ENCODE results near the gene NMT1. TPM values are rescaled to one million over a fixed set of nuclear protein-coding genes. Genes with fewer than 3 reads are reported as not detected.

Gene NMT1
- total RNA-seq, 1 donor from 2014 or later: 102 TPM

DNA sequence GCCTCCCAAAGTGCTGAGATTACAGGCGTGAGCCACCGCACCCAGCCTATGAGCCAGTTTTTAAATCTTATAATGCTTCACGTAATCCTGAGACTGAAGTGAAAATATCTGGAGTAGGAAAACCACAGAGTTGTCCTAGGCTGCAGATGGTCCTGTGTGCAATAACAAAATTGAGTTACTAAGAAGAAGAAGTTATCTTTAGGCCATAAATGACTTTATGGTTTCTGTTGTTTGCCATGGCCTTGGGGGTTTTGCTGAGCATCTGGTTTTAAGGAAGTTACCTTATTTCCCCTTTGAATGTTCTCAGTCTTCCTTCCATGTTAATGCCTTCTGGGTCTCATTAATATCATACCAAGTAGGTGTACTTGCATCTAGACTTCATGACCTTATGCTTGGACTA, 16.5 kb downstream of the NMT1 start:
- no peak for DNase-seq (ENCODE audit: low read depth)

DNA sequence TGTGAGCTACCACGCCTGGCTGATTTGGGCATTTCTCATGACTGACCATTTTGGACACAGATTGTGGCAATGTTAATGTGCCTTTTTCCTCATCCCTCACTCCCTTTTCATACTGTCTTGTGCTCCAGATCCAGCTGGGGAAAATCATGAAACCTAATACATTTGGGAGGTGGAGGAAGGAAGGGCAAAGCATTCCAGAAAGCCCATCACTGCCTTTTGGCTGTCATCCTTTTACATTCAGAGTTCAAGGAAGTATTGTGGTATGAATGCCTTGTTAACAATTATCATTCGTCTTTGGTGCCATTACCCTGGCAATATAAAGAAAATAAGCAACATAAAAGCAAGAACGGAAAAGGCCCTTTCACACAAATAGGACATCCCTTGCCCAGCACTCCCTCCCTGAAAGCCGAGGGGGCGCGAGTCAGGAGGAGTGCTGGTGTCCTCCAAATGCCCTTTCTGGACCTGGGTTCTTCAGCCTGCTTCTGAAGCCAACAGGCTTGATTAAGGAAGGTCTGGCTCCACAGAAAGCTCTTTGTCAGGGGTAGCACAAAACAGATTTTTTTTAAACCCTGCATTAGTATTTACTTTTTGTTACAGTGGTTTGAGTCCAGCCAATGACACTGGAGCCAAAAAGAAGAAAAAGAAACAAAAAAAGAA, 20.1 kb downstream of the NMT1 start:
- DNase-seq (ENCODE audit: low read depth): no peak

DNA sequence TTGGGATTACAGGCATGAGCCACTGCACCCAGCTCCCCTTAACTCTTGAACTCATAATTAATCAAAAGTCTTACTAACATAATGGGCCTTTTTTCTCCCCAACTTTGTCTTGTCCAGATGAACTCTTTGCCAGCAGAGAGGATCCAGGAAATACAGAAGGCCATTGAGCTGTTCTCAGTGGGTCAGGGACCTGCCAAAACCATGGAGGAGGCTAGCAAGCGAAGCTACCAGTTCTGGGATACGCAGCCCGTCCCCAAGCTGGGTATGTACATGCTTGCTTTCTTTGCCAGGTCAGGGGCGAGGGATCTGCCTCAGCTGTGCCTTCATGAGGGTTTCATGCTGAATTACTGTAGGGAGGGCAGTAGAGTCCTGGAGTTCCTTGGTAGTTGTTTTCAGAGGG, 25.3 kb downstream of the NMT1 start:
- DNase-seq (ENCODE audit: low read depth): no peak

DNA sequence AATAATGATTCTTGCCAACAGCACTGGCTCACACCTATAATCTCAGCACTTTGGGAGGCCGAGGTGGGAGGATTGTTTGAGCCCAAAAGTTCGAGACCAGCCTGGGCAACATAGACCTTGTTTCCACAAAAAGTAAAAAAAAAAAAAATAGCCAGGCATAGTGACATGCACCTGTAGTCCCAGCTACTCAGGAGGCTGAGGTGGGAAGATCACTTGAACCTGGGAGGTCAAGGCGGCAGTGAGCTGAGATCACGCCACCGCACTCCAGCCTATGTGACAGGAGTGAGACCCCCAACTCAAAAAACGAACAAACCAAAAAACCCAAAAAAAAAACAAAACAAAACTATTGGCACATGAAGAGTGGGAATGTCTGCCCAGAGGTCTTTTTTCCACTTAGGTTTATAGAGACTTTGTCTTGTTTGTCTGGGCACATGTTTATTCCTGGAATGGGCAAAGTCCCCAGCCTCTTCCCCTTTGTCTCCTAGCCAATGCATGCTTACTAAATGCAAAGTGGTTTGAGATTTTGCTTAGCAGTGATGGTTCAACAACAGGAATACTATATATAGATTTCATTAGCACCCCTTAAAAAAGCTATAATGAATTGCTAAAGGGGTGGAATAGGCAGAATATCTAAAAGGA, 25.9 kb downstream of the NMT1 start:
- DNase-seq (ENCODE audit: low read depth): no peak

DNA sequence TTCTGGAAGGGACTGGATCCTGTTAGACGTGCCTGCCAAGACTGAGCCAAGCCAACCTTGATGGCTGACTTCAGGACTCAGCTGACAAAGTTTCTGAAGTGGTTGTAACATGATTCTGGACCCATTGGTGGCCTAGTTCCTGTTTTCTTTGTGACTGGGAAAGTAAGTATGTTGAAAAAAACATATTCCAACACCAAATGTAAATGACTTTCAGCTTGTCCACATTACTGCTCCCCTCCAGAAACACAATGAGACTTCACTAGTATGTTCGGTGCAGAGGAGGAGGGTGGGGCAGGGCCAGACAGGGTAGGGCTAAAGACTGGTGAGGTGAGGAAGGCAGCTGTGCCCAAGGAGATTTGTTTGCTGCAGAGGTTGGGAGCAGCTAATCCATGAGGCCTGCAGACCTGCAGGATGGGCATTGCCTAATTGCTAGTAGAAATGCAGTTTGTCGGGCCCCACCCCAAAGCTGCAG, 26.4 kb downstream of the NMT1 start:
- DNase-seq (ENCODE audit: low read depth): peak; percentile 59

DNA sequence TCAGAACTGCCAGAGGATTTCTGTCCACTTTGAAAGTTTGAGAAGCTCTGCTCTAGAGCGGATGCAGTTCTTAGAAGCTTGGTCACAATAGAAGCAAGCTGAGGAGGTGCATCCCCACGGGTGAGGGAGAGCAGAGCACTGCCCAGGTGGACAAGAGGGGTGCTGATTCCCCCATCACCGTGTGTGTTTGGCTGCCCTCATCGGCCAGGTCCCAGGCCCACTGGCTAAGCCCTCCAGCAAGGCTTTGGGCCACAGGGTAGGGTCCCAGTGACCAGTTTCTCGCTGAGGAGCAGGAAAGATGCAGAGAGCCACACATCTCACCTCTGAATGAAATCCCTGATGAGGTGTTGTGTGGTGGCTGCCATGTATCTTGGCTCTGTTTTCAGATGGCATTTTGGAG, 26.9 kb downstream of the NMT1 start:
- DNase-seq (ENCODE audit: low read depth): no peak

DNA sequence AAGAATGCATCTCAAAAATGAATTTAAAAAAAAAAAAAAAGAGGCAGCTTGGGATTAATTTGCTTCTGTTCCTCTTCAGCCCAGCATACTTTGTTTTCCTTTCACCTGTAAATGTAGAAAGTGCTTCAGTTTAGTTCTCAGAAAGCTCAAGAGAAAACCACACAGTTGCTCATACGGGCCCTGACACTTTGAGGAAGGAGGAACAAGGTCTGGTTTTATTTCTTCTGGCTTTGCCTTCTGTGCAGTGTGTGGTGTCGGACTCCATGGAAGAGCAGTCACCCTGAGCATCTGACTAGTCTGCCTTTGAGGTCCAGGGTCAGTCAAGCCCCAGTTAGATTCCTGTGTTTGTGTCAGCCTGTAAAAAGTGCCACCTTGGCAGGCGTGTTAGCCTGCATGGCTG, 27.6 kb downstream of the NMT1 start:
- peak; percentile 24 for DNase-seq (ENCODE audit: low read depth)

DNA sequence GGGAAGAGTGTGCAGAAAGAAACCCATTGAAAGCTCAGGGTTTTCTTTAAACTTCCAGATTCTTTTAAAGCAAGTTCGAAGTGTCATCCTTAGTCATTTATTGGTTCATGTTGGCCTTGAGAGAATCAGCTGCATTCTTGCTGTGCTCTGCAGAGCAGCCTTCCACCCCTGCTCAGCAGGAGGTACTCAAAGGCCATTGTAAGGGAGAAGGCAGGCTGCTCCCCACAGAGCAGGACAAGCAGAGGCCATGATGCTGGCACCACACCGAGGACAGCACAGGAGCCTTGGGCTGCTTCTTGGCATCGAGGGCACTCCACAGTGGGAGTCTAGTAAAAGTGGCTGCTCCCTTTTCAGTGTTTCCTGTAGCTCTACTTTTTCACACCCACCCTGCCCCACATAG, 29.6 kb downstream of the NMT1 start:
- peak; percentile 37 for DNase-seq (ENCODE audit: low read depth)

DNA sequence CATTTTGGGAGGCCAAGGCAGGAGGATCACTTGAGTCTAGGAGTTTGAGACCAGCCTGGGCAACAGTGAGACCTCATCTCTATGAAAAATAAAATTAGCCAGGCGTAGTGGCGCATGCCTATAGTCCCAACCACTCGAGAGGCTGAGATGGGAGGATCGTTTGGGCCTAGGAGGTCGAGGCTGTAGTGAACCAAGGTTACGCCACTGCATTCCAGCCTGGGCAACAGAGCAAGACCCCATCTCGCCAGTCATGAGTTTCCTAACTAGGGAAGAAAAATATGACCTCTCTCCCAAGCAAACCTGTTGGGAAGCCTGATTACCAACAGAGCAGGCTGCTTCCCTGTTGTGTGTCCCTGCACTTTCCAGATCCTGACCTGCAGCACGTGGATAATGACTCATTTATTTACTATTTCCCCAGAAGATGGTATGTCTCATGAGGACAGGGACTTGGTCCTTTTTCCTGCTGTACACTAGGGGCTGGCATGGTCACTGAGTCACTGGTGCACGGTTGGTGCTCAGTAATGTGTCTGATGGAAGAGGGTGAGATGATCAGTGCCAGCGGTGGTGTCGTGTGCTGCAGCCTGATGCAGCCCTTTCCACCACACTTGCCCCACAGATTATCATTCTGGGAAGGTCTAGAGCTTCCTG, 30.8 kb downstream of the NMT1 start:
- DNase-seq (ENCODE audit: low read depth): peak; percentile 59

DNA sequence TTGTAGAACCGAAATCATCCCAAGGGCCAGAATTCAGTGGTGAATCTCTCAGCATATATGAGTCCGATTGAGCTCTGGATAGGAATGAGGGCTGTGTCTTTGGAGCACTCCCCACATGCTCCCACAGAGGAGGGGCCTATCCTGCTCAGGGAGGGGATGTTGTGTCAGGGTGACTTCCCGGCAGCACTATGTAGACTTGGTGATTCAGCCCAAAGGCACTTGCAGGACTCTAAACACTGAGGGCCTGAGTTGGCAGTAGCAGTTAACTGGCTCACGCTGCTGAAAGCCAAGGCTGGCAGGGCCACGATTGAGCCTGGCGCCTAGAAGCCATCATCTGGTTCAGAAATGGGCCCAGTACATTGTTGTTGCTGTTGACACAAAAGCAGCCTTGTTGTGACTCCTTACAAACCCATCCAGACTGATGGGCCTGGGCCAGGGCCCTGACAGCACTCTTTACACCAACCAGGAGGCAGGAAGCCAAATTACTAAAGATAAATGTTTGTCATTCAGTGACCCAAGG, 31.9 kb downstream of the NMT1 start:
- DNase-seq (ENCODE audit: low read depth): peak; percentile 98

DNA sequence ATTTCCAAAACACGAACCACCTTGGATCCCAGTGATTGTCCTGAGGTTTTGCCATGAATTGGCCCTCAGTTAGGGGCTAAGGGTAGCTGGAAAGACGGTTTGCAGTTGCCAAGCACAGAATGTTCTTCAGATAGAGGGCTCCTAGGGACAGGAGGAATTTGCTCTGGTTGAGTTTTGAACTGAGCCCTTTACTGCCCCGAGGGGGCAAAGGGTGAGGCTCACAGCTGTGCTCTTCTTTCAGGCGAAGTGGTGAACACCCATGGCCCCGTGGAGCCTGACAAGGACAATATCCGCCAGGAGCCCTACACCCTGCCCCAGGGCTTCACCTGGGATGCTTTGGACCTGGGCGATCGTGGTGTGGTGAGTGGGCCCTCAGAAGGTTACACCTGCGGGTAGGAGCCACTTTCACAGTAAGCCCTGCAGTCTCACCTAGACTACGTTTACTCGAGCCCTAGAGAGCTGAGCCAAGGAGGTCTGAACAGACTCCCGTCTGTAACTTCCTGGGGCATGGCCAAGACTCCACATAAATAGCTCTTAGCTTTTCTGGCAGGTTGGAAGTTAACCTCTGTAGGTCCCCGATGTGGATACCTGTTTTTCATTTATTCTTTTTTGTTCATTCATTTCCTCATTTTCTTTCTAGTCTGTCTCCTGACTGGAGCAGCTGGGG, 32.5 kb downstream of the NMT1 start:
- DNase-seq (ENCODE audit: low read depth): no peak

DNA sequence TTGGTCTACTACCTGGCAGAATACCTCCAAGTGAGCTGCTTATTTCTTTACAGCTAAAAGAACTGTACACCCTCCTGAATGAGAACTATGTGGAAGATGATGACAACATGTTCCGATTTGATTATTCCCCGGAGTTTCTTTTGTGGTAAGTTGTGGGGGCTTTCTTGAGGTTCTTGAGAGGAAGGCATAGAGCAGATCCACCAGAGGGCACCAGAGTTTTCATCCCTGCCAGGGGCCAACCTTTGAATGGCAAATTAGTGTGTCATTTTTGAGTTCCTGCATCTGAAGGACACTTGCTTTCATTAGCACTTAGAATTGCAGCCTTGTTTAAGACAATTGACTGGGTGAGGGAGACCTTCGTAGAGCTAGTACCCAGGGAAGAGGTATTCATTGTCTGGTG, 35.0 kb downstream of the NMT1 start:
- DNase-seq (ENCODE audit: low read depth): peak; percentile 54

DNA sequence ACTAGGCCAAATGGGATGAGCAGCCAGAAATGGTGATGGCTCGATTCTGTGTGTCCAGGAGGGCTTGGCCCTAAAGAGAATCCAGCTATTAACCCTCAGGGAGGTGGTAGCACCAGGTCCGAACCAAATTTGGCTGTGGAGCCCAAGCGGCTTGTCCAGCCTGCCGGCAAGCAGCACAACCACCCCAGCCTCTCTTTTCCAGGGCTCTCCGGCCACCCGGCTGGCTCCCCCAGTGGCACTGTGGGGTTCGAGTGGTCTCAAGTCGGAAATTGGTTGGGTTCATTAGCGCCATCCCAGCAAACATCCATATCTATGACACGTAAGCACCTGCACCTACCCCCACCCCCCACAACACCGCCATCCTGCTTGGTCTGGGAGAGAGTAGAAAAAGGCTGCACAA, 35.8 kb downstream of the NMT1 start:
- DNase-seq (ENCODE audit: low read depth): no peak

DNA sequence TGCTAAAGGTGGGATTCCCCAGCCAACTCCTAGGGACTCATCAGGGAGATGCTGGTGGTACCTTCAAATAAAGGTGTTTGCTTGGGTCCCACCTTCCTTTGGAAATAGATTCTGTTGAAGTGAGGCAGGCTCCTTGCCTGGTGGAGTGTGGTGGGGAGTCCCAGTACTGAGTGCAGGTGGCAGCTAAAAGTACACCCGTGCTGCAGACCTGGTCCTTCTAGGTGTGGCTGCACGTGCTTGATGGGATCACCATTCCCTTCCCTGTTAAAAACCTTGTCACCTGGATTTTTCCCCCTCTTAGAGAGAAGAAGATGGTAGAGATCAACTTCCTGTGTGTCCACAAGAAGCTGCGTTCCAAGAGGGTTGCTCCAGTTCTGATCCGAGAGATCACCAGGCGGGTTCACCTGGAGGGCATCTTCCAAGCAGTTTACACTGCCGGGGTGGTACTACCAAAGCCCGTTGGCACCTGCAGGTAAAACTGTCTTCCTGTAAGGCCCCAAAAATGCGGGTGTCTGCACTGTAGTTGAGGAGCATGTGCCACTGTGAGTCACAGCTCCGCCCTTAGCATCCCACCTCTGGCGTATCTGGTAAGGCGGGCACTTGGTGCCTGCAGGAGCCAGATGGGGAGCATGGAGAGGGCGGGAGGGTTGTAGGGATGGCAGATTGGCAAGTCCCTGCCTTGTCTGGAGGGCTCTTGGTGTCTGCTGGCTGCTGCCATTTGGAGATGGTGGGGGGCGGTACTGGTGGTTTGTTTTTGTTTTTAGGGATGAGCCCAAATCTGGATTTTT, 37.2 kb downstream of the NMT1 start:
- no peak for DNase-seq (ENCODE audit: low read depth)

DNA sequence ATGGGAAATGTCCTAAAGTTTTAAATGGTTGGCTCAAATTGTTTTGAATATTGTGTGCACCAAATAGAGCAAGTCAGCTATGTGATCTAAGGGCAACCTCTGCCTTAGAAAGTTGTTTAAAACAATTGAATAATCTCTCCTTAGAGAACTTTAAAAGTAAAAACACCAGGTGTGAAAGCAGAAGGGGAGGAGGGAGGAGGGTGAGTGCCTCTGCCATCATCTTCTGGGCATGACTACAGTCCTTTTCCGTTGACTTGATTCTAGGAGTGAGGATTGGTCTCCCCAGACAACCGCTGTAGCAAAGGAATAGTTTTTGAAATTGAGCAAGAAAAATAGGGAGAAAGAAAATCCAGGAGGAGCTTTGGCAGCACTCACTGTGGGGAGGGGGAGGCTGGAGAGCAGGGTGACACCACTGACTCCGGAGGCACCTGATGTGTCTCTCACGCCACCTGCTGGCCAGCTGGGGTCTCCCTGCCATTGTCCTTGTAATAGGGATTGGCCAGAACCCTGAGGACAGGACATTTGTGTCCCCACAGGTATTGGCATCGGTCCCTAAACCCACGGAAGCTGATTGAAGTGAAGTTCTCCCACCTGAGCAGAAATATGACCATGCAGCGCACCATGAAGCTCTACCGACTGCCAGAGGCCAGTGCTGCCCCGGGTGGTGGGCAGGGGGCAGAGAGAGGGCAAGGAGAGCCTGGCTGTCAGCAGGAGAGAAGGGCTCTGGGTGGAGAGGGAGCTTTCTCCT, 37.9 kb downstream of the NMT1 start:
- peak; percentile 53 for DNase-seq (ENCODE audit: low read depth)

DNA sequence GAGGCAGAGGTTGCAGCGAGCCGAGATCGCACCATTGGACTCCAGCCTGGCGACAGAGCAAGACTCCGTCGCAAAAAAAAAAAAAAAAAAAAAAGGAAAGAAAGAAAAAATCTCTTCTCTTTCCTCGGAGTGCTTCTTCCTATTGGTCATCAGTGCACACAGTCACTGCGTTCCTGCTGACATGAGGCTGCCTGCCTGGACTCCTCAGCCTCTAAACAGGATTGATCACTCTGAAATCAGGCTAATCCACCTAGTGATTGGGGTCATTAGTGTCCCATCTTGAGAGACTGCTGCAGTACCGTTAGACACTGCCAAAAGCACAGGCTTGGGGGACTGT, 40.4 kb downstream of the NMT1 start:
- DNase-seq (ENCODE audit: low read depth): no peak

DNA sequence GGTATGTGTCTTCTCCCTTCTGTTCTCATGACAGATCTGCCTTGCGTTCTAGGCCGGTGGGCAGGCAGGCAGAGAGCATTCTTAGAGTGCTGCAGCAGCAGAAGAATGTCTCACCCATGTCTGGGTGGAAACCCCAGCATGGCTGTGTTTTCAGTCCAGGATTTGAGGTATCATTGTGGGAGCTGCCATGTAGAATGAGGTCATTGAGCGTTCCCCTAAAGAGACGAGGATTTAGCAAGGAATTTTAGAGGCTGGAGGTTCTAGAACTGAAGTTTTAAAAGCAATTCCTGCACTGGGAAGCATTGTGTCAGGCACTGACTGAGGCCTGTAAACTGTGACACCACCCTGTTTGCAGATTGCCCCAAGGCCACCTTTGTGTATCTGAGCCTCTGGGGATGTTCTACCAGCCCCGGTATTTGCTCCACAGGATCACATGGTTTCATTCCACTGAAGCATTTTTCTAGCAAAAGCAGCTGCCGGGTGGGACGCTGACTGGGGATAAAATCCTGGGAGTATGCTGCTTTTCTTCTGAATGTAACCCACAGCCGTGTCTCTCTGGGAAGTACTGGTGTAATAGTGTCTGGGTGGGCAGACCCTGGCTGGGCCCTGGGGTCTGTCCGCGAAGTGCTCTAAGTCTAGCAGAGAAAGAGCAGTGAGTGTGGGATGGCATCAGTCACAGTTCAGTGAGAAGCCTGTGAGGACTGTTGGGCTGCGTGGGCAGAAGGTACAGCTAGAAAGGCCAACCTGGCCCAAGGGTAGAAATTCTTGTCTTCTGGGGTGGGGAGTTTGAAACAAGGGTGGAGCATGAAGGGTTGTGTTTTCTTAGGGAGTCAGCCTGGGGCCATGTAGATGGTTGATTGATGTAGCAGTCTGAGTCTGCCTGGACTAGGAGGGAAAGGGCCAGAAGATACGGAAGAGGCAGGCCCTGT, 41.0 kb downstream of the NMT1 start:
- DNase-seq (ENCODE audit: low read depth): peak; percentile 86

DNA sequence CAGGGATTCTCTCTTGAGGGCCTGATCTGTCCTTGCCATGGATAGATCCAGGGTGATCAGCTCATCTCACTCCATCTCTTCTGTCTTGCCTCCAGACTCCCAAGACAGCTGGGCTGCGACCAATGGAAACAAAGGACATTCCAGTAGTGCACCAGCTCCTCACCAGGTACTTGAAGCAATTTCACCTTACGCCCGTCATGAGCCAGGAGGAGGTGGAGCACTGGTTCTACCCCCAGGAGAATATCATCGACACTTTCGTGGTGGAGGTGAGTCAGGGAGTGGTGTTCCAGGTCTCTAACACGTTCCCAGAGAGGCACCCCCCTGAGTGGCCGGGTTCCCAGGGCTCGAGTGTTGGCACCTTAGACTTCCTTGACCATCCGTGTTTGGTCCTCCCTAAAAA, 41.7 kb downstream of the NMT1 start:
- DNase-seq (ENCODE audit: low read depth): no peak

DNA sequence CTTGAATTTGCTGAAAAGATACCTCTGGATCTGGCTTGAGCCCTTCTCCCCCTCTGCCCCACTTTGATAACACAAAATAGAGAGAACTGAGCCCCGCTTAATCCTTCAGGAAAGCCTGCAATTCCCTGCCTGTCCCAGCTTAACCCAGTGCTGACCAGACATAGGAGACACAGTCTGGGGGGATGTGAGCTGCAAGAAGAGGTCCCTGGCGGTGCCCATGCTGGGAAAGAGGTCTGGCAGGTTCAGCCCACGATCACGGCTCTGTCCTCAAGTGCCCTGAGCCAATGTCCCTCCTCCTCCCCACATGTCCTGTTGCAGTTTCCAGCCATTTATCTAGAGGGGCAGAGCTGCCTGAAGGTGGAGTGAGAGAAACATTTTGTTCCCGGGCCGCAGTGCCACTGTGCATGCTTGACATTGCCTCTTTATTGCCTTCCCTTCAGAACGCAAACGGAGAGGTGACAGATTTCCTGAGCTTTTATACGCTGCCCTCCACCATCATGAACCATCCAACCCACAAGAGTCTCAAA, 42.2 kb downstream of the NMT1 start:
- DNase-seq (ENCODE audit: low read depth): no peak

DNA sequence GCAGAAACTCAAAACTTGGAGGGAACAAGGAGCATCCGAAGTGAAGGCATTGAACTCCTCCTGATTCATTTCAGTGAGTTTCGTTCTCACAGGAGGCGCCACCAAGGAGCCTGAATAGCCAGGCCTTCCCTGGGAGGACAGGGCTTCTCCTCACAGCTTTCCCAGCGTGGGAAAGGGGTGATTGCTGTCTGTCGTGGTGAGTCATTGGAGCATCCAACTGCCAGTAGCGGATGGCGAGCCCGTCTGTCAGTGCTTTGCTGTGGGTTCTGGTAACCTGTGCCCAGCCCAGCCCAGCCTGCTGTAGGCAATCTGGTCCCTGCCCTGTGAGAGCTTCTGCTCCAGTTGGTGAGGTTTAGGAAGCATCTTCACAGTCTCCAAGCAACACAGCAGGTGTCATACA, 42.9 kb downstream of the NMT1 start:
- no peak for DNase-seq (ENCODE audit: low read depth)
